ENCODE results near the gene NXPE3.
"Not testable (repeated sequence)": the region's sequence is repeated elsewhere in the genome, so short reads cannot be mapped to it uniquely, and the experiment has no call there.

Gene NXPE3

GRCh38 chr3:101852983-101853840 is 74.2 kb downstream of the NXPE3 start:
- no peak for DNase-seq (ENCODE audit: low read depth)

DNA sequence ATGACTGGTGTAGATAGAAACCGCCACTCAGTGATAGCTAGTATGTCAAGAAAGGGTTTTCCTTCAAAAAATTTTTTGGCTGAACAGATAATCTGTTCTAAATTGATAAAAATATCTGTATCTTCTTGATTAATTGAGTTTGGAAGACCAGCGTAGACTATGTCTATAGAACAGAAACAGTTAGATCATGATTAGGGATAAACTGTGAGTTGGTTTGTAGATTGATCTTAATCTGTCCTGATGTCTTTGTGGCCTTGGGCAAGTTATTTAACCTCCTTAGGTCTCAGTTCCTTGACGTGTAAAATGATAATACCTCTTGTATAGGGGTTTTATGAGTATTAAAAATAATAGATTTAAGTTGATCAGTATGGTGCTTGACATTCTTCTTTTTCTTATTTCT is 75.0 kb downstream of the NXPE3 start:
- DNase-seq (ENCODE audit: low read depth) = no peak

GRCh38 chr3:101854608-101855304 is 75.7 kb downstream of the NXPE3 start:
- no peak for DNase-seq (ENCODE audit: low read depth)

DNA sequence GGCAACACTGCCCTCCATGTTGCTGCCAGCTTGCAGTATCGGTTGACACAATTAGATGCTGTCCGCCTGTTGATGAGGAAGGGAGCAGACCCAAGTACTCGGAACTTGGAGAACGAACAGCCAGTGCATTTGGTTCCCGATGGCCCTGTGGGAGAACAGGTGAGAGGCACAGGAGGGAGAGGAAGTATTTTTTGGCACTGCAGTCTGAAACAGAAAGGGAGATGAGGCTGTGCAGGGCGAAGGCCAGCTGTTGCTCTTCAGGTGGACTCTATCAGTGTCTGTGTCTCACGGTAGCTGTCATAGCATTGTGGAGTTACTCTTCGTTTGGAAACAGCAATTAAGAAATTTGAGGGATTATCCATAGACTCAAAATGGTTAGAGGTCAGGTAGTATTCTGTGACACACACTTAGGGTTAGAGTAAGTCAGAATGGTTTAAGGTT is 78.3 kb downstream of the NXPE3 start:
- no peak for DNase-seq (ENCODE audit: low read depth)

DNA sequence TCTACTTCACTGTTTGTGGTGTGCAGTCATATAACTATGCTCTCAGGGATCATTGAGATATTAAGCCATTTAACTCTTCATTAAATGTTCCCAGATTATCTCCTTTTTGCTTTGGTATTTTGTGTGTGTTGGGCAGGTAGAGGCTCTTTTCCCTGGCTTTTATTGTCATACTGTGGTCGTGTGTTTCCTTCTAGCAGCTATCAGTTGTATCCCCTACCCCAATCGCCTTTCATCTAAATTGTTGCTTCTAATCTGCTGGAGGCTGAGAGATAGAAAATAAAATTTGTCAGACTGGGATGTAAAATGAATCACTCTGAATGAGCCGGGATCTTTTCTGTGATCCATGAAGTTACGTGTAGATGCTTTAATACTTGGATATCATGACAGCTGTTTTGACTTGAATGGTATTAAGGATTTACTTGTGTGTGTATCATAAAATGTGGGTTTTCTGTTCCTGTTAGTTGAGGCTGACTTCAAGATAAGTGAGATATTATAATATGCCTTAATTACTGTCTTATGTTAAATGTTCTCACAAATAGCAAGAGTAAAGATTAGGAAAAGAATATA is 79.5 kb downstream of the NXPE3 start:
- DNase-seq (ENCODE audit: low read depth) = no peak

DNA sequence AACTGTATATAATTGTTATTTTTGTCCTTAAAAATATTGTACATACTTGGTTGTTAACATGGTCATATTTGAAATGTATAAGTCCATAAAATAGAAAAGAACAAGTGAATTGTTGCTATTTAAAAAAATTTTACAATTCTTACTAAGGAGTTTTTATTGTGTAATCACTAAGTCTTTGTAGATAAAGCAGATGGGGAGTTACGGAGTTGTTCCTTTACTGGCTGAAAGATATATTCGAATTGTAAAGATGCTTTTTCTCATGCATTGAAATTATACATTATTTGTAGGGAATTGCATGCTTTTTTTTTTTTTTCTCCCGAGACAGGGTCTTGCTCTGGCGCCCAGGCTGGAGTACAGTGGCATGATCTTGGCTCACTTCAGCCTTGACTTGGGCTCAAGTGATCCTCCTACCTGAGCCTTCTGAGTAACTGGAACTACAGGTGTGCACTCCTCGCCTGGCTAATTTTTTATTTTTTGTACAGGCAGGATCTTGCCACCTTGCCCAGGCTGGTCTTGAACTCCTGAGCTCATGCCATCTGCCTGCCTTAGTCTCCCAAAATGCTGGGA is 81.0 kb downstream of the NXPE3 start:
- no peak for DNase-seq (ENCODE audit: low read depth)

- no peak for DNase-seq (ENCODE audit: low read depth)
Measured at GRCh38 chr3:101861212-101861788, 82.3 kb downstream of the NXPE3 start.

DNA sequence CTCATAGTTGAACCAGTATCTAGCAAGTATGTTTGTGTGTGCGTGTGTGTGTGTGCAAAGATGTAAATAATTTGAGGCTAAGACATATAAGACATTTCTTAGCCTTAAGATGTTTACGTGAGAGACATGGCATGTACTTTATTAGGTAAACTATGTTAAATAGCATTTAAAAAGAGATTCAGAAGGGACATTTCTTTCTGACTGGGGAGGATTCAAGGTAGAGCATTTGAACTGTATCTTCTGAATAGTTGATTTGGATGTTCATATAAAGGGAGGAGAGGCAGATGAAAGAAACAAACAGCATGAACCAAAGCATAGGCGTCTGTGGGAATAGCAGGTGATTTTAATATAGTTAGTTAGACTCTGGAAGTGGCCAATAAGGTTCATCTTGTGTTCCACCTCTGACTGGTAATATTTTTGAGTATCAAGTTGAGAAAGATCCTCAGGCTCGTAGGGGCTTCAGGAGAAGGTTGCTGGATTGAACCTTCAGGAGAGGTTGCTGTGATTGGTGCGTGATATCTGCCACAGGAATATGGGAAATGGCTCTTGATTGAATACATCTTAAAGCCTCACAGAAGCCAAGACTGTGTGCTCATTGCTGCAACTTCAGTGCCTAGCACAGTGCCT is 82.9 kb downstream of the NXPE3 start:
- no peak for DNase-seq (ENCODE audit: low read depth)

- no peak for DNase-seq (ENCODE audit: low read depth)
Measured at GRCh38 chr3:101862416-101863165, 83.6 kb downstream of the NXPE3 start.

GRCh38 chr3:101864926-101865325 is 85.9 kb downstream of the NXPE3 start:
- DNase-seq (ENCODE audit: low read depth) = not testable (repeated sequence)

- DNase-seq (ENCODE audit: low read depth) = no peak
Measured at GRCh38 chr3:101865751-101866509, 86.9 kb downstream of the NXPE3 start.

- no peak for DNase-seq (ENCODE audit: low read depth)
Measured at GRCh38 chr3:101867511-101867910, 88.5 kb downstream of the NXPE3 start.

DNA sequence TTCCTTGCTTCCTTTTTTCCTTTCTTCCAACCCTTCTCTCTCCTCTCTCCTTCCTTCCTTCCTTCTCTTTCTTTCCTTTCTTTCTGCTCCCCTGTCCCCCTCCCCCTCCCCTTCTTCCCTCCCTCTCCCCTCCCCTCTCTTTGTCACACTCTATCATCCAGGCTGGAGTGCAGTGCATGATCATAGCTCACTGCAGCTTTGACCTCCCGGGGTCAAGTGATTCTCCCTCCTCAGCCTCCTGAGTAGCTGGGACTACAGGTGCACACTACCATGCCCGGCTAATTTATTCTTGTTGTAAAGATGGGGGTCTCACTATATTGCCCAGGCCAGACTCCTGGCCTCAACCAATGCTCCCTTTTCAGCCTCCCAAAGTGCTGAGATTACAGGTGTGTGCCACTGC is 89.0 kb downstream of the NXPE3 start:
- no peak for DNase-seq (ENCODE audit: low read depth)

DNA sequence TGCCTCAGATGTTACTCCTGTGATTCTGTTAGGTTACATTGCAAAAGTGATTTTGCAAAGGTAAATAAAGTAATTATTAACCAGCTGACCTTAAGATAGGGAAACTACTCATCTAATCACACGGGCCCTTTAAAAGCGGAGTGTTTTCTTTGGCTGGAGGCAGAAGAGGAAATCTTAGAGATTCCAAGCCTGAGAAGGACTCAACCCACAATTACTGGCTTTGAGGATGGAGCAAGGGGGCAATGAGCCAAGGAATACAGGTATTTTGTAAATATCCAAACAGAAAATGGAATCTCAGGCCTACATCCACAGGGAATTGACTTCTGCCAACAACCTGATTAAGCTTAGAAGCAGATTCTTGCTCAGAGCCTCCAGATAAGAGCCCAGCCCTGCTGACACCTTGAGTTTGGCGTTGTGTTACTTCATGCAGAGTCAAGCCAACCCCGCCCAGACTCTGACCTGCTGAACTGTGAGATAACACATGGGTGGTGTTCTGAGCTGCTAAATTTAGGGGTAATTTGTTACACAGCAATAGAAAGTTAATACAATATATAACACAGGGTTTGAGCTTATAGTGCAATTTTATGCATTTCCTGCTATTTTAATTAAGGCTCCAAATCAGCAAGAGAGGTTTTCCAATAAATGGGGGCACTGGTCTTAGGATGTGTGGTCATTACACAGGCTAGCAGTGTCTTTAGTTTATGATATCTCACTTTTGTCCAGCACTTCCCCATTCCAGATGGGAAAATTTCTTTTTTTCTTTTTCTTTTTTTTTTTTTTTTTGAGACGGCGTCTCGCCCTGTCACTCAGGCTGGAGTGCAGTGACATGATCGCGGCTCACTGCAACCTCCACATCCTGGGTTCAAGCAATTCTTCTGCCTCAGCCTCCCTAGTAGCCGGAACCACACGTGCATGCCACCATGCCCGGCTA is 89.8 kb downstream of the NXPE3 start:
- DNase-seq (ENCODE audit: low read depth) = no peak

GRCh38 chr3:101870138-101870537 is 91.1 kb downstream of the NXPE3 start:
- DNase-seq (ENCODE audit: low read depth) = no peak

GRCh38 chr3:101873619-101874018 is 94.6 kb downstream of the NXPE3 start:
- no peak for DNase-seq (ENCODE audit: low read depth)

DNA sequence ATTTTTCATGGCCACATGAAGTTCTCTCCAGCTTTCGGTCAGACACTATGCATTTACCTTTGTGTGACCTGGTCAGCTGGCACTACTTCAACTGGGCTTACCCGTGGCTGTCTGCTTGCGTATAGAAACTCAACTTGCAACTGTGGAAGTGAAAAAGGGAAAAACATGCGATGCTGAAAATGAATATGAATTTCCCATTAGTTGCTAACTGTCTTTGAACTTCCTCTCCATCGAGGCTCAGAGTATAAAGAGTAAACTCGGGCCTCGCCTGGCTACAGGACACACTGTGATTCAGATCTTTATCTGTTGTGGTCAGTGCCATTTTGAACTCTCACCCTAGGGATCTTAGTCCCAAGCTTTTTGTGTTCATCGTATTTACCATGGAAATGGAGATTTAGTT is 97.1 kb downstream of the NXPE3 start:
- no peak for DNase-seq (ENCODE audit: low read depth)
